Heart left ventricle (tissue), 13 donors: ENCODE data around the gene HEPHL1.

ENCODE experiments used
- CTCF ChIP-seq, 12 donors: fragments of 200-600 bp; sonication (generic) in 4 of 12; IDR thresholded peaks; one replicate each; pipeline versions ENCODE4 v1.5.0 to v1.8.0; 2018 to 2022; ENCODE audit warnings: antibody characterized with exemption in 12 of 12, mild to moderate bottlenecking in 5 of 12
- POLR2A ChIP-seq, 2 donors: fragments of 450-650 bp; IDR thresholded peaks; one replicate each; pipeline ENCODE4 v1.6.1; 2017; ENCODE audit warnings: antibody characterized with exemption in 2 of 2, mild to moderate bottlenecking in 2 of 2, moderate library complexity in 2 of 2
- donor health status: ischemic (EF 13 %, LVEDD 7.1; RV severe dilation, severe dysfunction).
- donor health status: DM: no; HTN: yes; CAD: no.
- donor health status: DM: no; HTN: no; CAD: no.
- donor health status: ischemic (EF 25% LVEDD 6.9; RV normal size, moderate dysfunction).
- donor health status: ischemic (EF 25% LVEDD 5.7; RV mildly dilated, moderate dysfunction).
- donor health status: ischemic (EF 35%, LVEDD 5.7; RV mildly dilated, moderate dysfunction).
- donor health status: nonischemic (EF 11% LVEDD 7.7; RV severe dilation, severe dysfunction).
- donor health status: DM: yes; HTN: yes; CAD: no.
- donor health status: PGD.
- donor health status: ischemic (EF 29% LVEDD 5.4; RV normal size, mild dysfunction).
- donor health status: nonischemic (EF 23%, LVEDD 6.1; RV moderate dilation, normal function).

GRCh38 chr11:94128746-94129511 is 107.8 kb downstream of the HEPHL1 start, which contains the start of gene PANX1:
- TF ChIP-seq POLR2A (IDR thresholded peaks at IDR 0.05) (peak in 1 of 2 donors; percentile 61), CTCF (IDR thresholded peaks at IDR 0.05) (peak in 1 of 12 donors; percentile 7)
